Measurements from ENCODE around the gene ORC6. TPM values are rescaled to one million over a fixed set of nuclear protein-coding genes. Genes with fewer than 3 reads are reported as not detected.

ORC6 gene
- total RNA-seq, 1 experiment from 2014 or later = 95.0 TPM

- H3K23me2 ChIP-seq (ENCODE audit: insufficient read length, low read depth, low read length, poor library complexity, severe bottlenecking) = no peaks in the 10 kb centered on the region
- H4K91ac ChIP-seq (ENCODE audit: insufficient read length, low read depth, low read length) = no peak overlapping the region
- H3K4me1 Mint-ChIP-seq = peaks cover 36 to 43% of the 10 kb centered on the region in 2 experiments
- no peak overlapping the region for H3K4ac ChIP-seq (ENCODE audit: low read depth, low read length)
- 0 out of 2 replicates have a peak, but pooled peaks cover 6% of the 10 kb centered on the region for H3K4me1 ChIP-seq (ENCODE audit: insufficient read depth, low read length)
- H3K27ac Mint-ChIP-seq = peak overlapping the region in 2 of 3 experiments; percentile 40 to 61; a peak in 2 of 7 replicates
- no peak overlapping the region for H3K4me3 Mint-ChIP-seq
- no peak overlapping the region for H4K5ac ChIP-seq (ENCODE audit: insufficient read length, low read depth, low read length)
- H2AK5ac ChIP-seq (ENCODE audit: insufficient read length, low read length) = no peak overlapping the region
- H3T11ph ChIP-seq (ENCODE audit: low read length) = no peak overlapping the region
- no peak overlapping the region for H2BK20ac ChIP-seq (ENCODE audit: low read depth, low read length, poor library complexity, severe bottlenecking)
- no peak overlapping the region for H3K27ac ChIP-seq (ENCODE audit: insufficient read length, low read depth, low read length)
- H3K9ac ChIP-seq (ENCODE audit: extremely low read depth, insufficient read length, low read length) = no peak overlapping the region
- no peak for TF ChIP-seq CTCF (conservative IDR thresholded peaks at IDR 0.05)
- H2AFZ ChIP-seq (ENCODE audit: low read length) = no peak overlapping the region
- H3K23ac ChIP-seq (ENCODE audit: insufficient read length, low read depth, low read length) = no peak overlapping the region
- H3K14ac ChIP-seq (ENCODE audit: insufficient read depth, low read length) = no peak overlapping the region
- H2BK120ac ChIP-seq (ENCODE audit: low read depth, low read length, poor library complexity, severe bottlenecking) = no peak overlapping the region
- H2BK5ac ChIP-seq (ENCODE audit: insufficient read length, low read length) = no peak overlapping the region
- H2BK12ac ChIP-seq (ENCODE audit: insufficient read length, low read depth, low read length) = no peak overlapping the region
- H3K9me3 Mint-ChIP-seq = no peaks in the 10 kb centered on the region
- H3K4me2 ChIP-seq (ENCODE audit: insufficient read depth, insufficient read length, low read length) = no peak overlapping the region
- no peaks in the 10 kb centered on the region for H3K9me3 ChIP-seq (ENCODE audit: control insufficient read depth, low read depth, low read length)
- H3K56ac ChIP-seq (ENCODE audit: insufficient read length, low read depth, low read length) = no peak overlapping the region
- no peak overlapping the region for H3K18ac ChIP-seq (ENCODE audit: insufficient read length, low read depth, low read length)
- no peaks in the 10 kb centered on the region for H3K27me3 Mint-ChIP-seq (ENCODE audit: low read depth)
- H2BK15ac ChIP-seq (ENCODE audit: low read depth, low read length) = no peak overlapping the region
- WGBS (ENCODE audit: extremely low coverage, insufficient read length, low lambda C conversion rate) = no CpG with 5 or more reads among the region's 7 CpGs
- H3K79me1 ChIP-seq (ENCODE audit: insufficient read depth, low read depth, low read length, poor library complexity, severe bottlenecking) = no peaks in the 10 kb centered on the region
- DNase-seq = no peak
- H4K8ac ChIP-seq (replicated peaks; ENCODE audit: insufficient read length, low read depth, low read length) = no peak overlapping the region
- H3K36me3 Mint-ChIP-seq (ENCODE audit: insufficient read depth in 1 of 3, low read depth in 3 of 3) = no peaks in the 10 kb centered on the region
- H3K79me2 ChIP-seq (ENCODE audit: insufficient read depth, low read length) = no peaks in the 10 kb centered on the region
- no peaks in the 10 kb centered on the region for H4K20me1 ChIP-seq (ENCODE audit: control insufficient read depth, insufficient read depth, insufficient read length)
- no peaks in the 10 kb centered on the region for H3K27me3 ChIP-seq (ENCODE audit: insufficient read depth, low read length)
These were observed 56.2 kb downstream of the ORC6 start for GRCh38 chr16:46745617-46746016.

Data from H9 (cell line).